Lung microvascular endothelial cell (primary cell): ENCODE measurements around the gene ZNF316. TPM values are rescaled to one million over a fixed set of nuclear protein-coding genes. Genes with fewer than 3 reads are reported as not detected.

Source experiments
- DNase-seq, 2 donors: peaks; one replicate each; pipeline versions ENCODE4 v3.0.0 to v3.0.0-alpha.2; 2010; ENCODE audit warnings: low read depth in 2 of 2
- total RNA-seq: library from RNA; depleted of rRNA; stranded (reverse); fragments of >200 nt; gene quantifications from 2 replicates; pipeline ENCODE4 v1.2.1, GENCODE V29; 2014

Gene ZNF316
- total RNA-seq, result 7.6 and 17.7 TPM in 2 replicates

- DNase-seq, result peak; percentile 64 to 79
Observed at GRCh38 chr7:6636741-6637543, at the start of gene ZNF316. ZNF316 (plus strand) TSS chr7:6637318; CDS start chr7:6642410, 5,092 bp downstream.

- no peak for DNase-seq
Observed at GRCh38 chr7:6588566-6588965, 48.6 kb upstream of the ZNF316 start.

- DNase-seq, result no peak
Observed at GRCh38 chr7:6589151-6589828, 47.8 kb upstream of the ZNF316 start.

GRCh38 chr7:6589829-6590644, 47.1 kb upstream of the ZNF316 start, which contains the start of gene INTS15:
INTS15 (plus strand) TSS chr7:6590021; CDS start chr7:6590284, 263 bp downstream.
- peak; percentile 83 to 90 for DNase-seq

GRCh38 chr7:6590645-6591110, 46.4 kb upstream of the ZNF316 start:
- DNase-seq, result no peak

- DNase-seq, result no peak
Observed at GRCh38 chr7:6600093-6600492, 37.0 kb upstream of the ZNF316 start.

GRCh38 chr7:6604458-6604857, 32.7 kb upstream of the ZNF316 start:
- no peak for DNase-seq

- no peak for DNase-seq
Observed at GRCh38 chr7:6606866-6607583, 30.1 kb upstream of the ZNF316 start.

- no peak for DNase-seq
Observed at GRCh38 chr7:6607651-6608051, 29.5 kb upstream of the ZNF316 start.

- no peak for DNase-seq
Observed at GRCh38 chr7:6608081-6608480, 29.0 kb upstream of the ZNF316 start.

- no peak for DNase-seq
Observed at GRCh38 chr7:6608794-6609193, 28.3 kb upstream of the ZNF316 start.

GRCh38 chr7:6612819-6613218, 24.3 kb upstream of the ZNF316 start:
- DNase-seq, result no peak

GRCh38 chr7:6613706-6614105, 23.4 kb upstream of the ZNF316 start:
- DNase-seq, result no peak

GRCh38 chr7:6614953-6615722, 22.0 kb upstream of the ZNF316 start, which contains the start of gene ZNF853:
ZNF853 (plus strand) TSS chr7:6615610; CDS start chr7:6616175, 565 bp downstream.
- DNase-seq, result no peak

GRCh38 chr7:6615723-6616555, 21.2 kb upstream of the ZNF316 start:
- DNase-seq, result no peak

- DNase-seq, result no peak
Observed at GRCh38 chr7:6616854-6617643, 20.1 kb upstream of the ZNF316 start.

- DNase-seq, result no peak
Observed at GRCh38 chr7:6618621-6619020, 18.5 kb upstream of the ZNF316 start.

GRCh38 chr7:6619961-6620360, 17.2 kb upstream of the ZNF316 start:
- no peak for DNase-seq
